CD4-positive, alpha-beta T cell treated with Interleukin-15 for 1 hour (primary cell): ENCODE results near the gene SMYD2.

Experiments
- DNase-seq: peaks from one replicate; pipeline ENCODE4 v3.0.0-alpha.2; 2020

Gene SMYD2, protein sequence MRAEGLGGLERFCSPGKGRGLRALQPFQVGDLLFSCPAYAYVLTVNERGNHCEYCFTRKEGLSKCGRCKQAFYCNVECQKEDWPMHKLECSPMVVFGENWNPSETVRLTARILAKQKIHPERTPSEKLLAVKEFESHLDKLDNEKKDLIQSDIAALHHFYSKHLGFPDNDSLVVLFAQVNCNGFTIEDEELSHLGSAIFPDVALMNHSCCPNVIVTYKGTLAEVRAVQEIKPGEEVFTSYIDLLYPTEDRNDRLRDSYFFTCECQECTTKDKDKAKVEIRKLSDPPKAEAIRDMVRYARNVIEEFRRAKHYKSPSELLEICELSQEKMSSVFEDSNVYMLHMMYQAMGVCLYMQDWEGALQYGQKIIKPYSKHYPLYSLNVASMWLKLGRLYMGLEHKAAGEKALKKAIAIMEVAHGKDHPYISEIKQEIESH

DNA sequence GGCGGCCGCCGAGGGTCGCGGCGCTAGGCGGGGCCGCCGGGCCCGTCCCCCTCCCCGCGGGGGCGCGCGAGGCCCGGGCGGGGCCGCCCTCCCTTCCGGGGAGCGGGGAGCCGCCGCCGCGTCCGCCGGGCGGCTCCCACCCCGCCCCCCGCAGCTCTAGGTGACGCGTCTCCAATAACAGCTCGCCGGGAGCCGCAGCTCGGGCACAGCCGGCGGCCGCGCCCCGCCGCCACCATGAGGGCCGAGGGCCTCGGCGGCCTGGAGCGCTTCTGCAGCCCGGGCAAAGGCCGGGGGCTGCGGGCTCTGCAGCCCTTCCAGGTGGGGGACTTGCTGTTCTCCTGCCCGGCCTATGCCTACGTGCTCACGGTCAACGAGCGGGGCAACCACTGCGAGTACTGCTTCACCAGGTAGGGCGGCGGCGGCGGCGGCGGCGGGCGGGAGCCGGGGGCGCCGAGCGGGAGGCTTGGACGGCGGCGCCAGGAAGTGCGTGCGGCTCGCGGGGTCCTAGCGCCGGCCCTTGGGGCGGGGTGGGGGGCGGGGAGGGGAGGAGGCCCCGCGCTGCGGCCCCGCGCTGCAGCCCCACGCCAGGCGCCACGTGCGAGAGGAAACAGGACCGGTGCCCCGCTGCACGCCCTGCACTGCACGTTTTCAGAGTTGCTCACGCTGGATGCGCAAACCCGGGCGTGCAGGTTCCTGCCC is at the start of gene SMYD2:
Gene SMYD2, plus strand, starts transcription at position 139 of the 699 bp plus-strand sequence. Its CDS starts 96 bp downstream, at position 235.
- peak; percentile 61 for DNase-seq

DNA sequence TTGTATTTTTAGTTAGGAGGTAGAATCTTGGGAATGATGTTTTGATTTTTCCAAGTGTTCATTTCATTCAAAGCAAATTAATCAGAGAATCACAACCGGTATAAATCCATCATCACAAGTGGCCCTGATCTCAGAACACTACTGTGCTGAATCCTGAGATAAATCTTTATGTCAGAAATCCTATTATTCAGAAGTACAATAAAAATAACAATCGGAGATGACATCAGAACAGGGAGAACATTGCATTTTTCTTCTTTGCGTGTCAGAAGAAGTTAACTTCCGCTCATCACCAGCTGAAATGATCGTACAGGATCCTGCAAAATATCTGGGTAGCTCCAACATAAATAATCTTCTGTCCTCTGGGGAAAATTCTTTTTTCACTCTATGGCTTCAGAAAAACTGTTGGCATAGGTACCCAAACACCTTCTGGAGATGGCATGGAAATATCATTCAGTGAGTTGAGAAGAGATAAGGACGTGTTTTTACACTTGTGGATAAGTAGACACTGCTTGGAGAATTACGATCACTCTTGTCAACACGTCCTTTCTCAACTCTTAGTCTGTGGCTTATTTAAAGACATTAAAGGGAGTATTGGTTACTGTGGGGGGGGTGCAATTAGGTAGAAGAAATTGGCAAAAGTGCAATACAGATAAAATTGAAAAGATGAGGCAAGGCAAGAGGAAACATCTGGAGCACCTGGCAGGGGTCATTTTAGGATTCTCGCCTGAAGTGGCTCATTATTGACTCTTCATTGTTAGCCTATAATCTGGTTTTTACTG is 46.9 kb upstream of the SMYD2 start:
- no peak for DNase-seq

DNA sequence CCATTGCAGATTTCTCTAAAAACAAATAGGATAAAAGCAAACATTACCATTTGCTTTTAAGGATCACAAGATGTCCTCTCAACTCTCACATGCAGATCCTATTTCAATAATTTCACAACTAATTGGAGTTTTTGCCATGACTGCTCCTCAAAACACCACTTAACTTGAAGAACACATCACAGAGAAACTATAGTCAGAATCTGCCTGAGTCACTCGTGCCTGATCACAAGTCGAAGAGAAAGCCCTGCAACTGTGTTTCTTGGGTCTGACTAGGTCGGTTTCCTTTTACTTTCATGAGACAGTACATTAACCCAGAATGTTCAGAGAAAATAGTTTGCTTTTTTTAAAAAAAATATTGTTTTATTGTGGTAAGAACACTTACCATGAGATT is 46.3 kb upstream of the SMYD2 start:
- no peak for DNase-seq

DNA sequence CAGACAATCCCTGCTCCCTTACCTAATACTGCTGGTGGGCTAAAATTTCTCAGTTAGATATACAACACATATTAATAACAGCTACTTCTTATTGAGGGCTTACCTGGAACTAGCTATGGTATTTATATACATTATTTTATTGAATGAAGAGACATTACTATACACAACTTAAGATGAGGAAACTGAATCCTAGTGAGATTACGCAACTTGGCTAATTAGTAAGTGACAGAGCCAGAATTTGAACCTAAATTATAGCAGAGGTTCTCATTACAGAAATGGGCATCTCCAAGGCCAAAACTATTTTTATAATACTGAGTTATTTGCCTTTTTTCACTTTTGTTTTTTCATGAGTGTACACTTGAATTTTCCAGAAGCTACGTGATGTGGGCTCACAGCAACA is 44.5 kb upstream of the SMYD2 start:
- no peak for DNase-seq

DNA sequence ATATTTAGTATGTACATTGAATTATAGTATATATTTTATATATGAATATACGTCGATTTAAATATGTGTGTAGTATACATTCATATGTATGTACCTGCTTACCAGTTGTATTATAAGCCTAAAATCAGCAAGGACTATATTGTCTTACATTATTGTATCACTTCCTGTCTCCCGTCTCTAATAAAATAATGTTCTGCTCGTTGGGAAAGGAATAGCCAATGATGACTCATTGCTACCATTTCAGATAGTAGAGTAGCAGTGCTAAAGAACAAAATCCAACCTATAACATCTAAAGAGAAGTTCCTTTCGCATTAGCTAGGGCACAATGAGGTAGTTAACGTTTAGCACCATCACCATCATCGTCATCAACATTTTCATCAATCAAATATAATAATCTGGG is 39.9 kb upstream of the SMYD2 start:
- DNase-seq = no peak

DNA sequence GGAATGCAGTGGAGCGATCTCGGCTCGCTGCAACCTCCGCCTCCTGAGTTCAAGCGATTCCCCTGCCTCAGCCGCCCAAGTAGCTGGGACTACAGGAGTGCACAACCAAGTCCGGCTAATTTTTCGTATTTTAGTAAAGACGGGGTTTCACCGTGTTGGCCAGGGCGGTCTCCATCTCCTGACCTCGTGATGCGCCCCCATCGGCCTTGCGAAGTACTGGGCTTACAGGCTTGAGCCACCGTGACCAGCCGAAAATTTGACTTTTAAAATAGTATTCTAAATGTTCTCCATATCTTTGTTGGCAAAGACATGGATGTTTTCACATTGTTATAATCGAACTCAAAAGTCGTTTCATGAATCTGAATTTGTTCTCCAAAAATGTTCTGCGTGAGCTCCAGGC is 36.7 kb upstream of the SMYD2 start:
- DNase-seq = no peak

DNA sequence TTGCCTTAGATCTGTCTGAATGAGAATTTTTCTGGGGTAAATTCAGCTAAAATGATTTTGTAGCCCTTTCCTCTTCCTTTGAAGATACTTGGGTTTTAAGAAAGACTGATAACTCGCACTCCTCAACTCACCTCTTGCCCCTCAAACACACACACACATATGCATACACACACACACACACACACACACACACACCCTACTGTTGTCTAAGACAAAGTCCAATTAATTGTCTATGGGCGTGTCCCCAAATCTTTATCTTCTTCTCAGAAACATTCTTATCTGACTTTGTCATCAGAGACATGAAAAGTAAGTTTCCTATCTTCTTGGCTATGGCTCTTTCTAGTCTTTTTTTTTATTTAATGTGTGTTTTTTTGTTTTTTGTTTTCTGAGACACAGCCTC is 36.1 kb upstream of the SMYD2 start:
- no peak for DNase-seq

DNA sequence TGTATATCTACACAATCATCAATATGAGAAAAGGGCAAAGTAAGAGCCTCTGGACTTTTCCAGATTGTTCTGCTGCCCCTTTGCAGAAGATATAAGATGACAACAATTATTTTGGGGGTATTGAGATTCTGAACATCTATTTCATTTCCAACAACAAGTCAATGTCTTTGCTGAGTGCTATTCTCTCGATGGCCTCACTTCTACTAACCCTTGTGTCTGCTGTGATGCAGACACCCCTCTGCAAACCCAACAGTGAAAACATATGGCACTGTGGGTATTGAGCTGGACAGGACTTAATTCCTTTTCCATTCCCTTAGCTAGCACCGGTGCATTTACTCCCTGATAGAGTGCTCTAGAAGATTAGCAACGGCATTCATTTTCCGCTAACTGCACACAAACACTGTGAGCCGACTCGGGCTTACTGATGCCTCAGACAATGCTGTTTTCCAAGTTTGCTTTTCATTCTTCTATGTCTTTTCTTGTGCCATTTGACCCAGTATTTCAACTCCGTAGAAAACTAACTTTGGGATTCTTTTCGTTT is 33.4 kb upstream of the SMYD2 start:
- DNase-seq = no peak

DNA sequence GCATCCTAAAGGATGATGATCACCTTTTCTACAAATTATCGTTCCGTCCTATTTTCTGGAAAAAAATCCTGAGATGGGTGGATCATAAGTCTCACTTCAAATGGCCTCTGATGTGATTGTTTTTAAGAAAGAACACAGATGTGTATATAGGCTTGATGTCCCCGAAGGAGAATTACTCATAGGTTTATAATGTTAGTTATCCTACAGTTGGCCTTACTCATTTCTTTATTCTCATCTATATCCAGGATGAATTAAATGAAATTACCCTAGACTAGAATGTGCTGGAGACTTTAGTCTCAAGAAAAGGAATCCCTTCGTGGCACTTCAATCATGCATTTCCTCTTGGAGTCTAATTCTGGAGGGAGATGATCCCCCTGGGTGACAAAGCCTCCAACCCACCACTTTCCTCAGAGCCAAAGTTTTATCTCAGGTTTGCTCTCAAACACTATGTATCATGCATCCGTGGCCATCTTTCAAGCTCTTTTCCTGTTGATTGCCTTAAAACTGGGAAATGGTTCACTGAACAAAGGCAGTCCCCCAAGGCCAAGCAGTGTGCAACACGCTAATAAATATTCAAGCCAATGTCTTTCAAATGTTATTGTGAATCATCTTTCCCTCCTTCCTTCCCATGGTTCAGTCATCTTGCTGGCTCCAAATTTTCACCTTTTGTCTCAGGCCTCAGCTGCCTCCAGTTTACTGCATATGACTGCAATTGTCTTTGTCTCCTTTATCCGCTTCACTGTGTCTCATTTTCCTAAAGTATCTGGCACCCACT is 32.5 kb upstream of the SMYD2 start:
- no peak for DNase-seq

DNA sequence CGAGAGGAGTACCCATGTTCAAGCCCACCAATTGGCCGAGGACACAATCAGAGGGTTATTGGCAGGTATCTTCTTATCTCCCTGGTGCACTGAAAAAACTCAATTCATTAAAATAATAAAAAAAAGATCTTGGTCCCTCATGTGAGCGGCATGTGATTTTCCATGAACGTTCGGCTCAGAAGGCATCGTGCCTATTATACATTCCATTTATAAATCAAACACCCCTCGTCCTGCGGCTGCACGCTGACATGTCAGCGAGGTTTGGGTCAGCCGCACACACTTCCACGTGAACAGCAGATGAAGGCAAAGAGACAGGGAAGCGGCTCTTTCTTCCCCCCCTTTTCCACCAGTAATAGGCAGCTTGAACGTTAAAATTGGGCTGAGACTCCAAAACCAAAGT is 31.3 kb upstream of the SMYD2 start:
- no peak for DNase-seq

DNA sequence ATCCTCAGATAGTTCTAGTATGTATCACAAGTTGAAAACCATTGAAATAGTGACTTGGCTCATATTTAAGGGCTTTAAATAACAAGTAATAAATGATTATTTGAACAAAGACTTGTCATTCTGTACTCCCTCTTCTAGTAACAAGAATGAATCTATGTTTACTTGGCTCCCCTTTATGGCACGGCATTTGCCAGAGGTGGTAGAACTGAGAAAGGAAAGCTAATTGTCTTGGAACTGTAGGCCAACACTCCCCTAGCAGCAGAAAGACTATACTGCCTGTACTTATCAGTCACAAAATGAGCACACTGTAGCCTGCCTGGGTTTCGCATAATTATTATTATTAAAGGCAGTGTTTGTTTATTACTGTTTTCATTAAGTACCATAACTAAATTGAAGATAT is 29.6 kb upstream of the SMYD2 start:
- DNase-seq = no peak

DNA sequence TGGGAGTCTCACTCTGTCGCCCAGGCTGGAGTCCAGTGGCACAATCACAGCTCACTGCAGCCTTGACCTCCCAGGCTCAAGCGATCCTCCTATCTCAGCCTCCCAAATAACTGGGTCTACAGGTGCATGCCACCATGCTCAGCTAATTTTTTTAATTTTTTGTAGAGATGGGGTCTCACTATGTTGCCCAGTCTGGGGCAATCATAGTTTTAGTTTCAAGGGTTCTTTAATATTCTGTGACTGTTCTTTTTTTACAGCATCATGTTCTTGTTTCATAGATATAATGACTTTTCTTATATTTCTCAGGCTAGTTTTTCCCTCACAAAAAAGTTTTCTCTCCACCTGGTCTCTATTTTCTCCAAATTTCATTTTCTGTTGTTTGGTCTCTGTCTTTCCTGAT is 25.4 kb upstream of the SMYD2 start:
- DNase-seq = no peak

DNA sequence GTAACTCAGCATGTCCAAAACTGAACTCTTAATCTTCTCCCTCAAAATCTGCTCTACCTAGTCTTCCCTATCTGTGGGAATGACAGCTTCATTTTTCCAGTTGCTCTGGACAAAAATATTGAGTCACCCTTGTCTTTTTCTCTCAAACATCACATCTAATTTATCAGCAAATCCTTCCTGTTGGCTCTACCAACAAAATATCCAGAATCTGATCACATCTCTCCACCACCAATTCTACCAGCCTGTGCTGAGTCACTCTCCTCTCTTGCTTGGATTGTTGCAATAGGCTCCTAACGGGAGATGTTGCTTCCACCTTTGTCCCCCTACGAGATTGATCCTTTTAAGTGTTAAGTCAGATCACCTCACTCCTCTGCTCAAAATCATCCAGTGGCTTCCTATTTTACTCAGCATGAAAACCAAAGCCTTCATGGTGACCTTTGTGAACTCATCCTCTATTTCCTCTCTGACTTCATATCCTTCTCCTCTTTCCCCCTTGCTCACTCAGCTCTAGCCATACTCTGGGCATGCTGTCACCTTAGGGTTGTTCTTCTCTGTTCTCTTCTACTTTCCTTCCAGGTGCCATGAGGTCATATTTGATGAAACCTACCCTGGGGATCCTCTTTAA is 21.5 kb upstream of the SMYD2 start:
- DNase-seq = no peak

DNA sequence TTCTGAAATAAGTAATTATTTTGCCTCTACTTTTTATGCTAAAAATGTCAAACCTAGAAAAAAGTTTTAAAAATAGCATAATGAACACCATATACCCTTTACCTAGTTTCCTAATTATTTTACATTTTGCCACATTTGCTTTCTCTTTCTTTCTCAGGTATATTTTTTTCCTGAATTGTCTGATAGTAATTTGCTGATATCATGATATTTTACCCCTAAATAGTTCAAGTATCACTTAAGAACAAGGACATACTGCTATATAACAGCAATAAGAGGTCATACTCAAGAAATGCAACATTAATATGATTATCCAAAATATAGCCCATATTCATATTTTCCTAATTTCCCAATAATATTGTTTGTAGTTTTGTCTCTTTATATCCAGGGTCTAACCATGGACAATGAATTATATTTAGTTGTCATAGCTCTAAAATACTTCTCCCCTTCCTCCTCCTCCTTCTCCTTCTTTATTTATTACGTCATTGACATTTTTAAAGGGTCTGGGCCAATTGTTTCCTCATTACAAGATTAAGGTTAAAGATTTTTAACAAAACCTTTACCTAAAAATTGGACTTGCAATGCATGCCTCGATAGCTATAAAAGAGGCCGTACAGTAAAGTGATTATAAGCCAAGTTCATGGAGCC is 20.3 kb upstream of the SMYD2 start:
- DNase-seq = no peak

DNA sequence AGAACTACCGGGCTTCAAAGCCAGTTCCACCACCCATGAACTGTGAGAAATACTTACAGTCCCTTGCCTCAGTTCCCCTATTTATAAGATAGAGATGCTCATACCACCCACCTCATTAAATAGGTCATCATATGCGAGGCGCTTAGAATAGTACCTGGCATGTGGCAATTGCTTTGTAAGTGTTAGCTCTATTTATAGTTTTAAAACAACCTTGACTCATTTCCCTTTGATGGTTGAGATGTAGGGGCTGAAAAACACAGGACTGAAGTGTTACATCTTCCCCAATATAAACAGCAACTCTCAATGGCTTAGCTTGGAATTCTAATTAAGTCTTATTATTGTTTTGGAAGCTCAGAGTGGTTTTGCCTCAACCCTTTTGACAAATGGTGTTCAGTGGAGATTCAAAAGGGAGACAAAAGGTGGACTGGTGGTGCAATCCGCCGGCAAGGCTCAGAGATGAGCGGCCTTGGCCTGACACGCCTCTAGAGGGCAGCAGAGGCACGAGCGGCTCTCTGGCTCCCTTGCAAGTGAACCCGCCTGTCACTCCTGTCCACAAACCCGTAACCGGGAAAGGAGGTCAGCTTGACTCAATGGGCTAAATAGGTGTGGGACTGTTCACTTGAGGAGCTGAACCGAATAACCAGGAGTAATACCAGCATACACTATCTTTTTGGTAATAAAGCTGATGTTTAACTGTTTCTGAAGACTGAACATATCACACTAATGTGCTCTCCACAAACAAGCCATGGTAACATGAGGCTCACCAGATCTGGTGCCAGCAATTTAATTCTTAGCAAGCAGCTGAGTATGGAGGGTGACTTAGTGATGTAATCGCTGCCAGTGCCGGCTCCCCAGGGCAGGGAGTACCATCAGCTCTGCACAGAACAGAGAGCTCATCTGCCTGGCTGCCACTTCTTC is 19.5 kb upstream of the SMYD2 start:
- DNase-seq = peak; percentile 73

DNA sequence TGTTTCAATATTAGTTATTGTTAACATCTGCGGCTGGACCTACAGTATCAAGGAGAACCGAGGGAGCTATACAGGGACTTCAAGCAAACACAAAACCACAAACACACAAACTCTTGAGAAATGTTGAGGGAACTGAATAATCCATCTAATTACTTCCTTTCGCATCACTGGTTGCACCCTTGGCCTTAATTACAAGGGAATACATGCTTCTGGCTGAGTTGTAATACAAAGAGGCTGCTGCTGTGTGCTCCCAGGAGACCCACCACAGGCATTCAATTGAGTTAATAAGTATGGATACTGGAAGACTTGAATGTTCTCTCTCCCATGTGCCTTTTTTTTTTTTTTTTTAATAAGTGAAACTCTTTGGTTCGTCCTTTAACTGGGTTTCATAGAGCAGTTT is 16.8 kb upstream of the SMYD2 start:
- no peak for DNase-seq

DNA sequence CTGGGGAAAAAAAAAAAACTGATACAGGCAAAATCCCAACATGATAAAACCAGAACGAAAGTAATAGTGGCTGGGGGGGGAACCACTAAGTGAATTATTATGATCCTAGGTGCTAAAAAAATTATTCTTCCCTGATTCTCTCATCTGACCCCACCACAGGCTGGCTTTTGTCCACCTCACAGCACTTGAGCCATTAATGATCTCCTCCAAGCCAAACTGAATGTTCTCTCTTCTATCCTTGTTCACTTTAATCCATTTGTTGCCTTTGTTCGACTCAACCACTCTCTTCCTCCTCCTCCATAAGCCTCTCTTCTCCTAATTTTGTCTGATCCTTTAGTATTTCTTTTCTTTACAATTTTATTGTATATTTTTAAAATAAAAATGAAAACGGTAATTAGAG is 16.0 kb upstream of the SMYD2 start:
- no peak for DNase-seq

DNA sequence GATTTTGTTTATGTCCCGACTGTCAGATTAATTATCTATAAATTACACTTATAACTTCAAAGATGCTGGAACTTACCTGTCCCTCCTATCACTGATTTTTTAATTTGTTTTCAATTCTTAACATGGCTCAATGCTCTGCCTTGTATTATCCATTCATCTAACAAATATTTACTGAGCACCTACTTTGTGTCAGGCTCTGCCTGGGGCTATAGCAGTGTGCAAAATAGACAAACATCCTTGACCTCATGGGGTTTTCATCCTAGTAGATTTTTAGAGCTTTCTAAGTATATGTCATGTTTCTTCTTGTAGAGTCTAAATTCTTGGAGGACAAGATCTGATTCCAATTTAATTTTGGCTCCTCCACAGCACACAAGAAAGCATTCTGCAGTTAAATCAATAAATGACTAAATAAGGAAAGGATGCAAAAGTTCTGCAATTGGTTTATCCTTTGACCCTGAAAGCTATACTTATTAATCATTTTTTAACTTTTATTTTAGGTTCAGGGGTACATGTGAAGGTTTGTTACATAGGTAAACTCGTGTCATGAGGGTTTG is 10.8 kb upstream of the SMYD2 start:
- DNase-seq = no peak

DNA sequence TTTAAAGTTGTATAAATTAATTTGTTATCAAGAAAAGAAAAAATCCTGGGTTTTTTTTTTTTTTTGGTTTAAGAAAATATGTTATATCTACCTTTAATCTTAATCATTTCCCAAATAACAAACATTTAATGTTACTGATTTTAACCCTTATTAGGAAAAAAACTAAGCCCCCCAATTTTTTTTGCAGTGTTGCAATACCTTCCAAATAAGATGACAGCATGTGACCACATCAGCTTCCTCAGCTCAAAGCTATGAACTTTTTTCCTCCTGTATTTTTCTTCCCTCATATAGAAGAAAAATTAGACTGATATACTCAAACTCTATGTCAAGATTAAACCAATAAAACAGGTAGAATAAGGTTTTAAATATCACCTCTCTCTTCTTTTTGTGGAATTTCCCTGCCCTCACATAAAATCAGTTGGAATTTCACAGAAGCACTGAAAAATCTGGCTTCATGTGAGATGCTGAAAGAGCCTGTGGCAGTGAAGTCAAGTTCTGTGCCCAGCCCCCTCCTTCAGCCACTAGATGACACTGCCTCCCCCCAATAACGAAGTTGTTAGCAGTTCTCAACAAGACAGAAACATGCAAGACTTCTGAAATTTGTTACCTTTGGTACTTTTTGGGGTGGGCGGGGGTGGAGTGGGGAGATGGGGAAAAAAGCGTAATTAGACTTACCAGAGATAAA is 9.6 kb upstream of the SMYD2 start:
- no peak for DNase-seq
